Femur (tissue), 1 donor: ENCODE measurements around the gene PADI1.

Source experiments
- DNase-seq: peaks from one replicate; pipeline ENCODE4 v3.0.0-alpha.2; 2017

PADI1 gene

DNA sequence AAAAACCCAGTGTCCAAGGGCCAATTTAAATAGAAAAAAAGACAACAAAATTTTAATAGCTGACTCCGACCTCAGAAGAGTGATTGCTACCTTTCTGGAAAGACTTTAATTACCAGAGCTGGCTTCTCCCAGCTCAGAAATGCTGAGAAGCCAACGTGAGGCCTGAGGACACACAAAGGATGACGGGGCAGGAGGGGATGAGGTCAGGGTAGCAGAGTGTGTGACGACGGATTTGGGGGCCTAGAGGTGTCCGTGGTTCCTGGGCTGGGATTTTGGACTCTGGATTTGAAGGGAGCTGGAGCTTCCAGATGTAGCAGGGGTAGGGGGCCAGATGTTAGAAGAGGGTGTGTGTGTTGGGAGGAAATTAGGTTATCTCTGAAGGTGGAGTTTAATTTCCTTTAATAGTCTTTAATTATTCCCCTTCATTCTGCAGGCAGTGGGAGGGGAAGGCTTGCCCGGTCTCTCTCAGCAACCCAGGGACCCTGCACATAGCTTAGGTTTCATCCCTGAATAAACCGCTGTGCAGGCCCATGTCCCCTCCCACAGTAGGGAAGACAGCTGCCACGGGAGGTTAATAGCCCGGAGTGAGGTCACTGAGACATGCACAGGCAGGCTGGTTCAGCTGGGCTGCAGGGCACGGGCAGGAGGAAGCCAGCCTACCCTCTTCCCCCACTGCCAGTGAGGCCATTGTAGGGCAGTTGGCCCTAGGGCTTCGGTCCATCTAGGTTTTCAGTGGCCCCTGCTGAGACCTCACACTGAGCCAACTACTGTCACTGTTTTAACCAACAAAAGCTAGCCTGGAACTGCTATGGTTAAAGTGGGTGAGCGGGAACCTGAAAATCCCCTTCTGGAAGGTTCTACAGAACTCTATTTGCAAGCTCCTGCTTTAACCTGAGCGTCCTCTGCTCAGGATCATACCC is 40.2 kb downstream of the PADI1 start:
- DNase-seq, result peak; percentile 34

DNA sequence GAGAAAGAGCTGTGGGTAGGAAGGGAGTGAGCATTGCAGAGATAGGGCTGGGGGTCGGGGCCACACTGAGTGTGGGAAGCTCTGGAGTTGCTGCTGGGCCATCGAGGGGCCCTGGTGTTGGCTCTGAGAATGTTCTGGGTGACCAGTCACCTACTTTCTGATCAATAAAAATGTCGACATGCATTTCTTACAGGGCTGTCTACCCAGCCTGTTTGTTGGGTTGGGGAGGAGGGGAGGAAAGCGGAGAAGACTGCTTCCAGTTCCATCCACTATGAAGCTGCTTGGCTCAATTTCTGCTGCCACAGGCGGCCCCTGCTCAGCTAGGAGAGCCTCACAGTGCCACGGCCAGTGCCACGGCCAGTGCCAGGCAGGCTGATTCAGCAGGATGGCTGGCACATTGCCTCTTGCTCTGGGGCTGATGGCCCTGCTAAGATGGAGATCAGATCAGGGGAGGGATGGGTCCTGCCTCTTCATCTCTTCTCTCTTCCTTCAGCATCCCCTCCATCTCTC is 40.9 kb downstream of the PADI1 start:
- DNase-seq, result no peak

GRCh38 chr1:17246971-17247370 is 42.0 kb downstream of the PADI1 start:
- DNase-seq, result no peak

DNA sequence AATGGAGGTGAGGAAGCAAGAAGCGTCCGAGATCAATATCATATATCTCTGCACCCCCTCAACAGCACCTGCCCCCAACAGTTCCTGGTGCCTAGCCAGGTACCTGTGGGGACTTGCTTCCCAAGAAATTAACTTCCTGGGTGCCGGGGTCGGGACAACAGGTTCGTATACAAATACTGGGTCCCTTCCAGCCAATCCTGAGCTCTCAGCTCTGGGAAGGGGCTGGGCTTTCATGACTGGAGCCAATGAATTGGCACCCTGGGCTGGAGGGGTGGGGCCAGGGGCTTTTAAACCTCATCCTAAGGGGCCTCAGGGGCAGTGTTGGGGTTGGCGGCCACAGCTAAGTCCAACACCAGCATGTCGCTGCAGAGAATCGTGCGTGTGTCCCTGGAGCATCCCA is 43.9 kb downstream of the PADI1 start, which contains the start of gene PADI3:
Gene PADI3, plus strand, starts transcription at position 318 of the 400 bp plus-strand sequence. Its CDS starts 40 bp downstream, at position 358.
- DNase-seq, result no peak

DNA sequence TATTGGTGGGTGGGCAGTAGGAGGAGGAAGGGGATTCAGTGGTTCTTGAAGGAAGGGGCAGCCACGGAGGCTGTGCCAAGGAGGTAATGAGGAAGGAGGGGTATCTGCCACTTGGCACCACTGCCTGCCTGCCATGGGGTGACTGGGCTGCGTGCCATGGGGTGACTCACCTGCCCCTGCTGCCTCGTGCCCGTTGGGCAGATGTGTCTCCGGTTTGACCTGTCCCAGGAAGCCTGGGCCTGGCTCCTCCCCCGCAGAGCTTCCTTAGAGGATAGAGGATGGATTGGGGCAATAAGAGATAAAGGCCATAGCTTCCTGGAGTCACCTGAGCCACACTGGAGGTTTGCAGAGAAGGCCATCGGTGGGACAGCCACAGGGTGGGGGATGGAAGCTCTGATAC is 45.7 kb downstream of the PADI1 start:
- no peak for DNase-seq

DNA sequence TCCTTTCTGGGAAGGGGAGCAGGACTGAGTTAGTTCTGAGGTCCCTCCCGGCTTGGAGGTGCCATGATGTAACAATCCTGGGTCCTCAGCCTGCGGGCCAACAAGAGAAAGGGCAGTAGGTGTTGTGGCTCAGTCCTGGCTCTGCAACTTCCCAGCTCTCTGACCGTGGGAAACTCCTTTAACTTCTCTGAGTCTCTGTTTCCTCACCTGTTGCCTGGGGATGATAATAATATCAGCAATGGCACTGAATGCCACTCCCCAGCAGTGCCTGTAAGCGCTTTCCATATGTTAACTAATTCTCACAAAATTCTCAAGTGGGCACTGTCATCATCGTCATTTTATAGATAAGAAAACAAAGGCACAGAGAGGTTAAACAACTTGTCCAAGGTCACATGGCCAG is 46.3 kb downstream of the PADI1 start:
- DNase-seq, result no peak

DNA sequence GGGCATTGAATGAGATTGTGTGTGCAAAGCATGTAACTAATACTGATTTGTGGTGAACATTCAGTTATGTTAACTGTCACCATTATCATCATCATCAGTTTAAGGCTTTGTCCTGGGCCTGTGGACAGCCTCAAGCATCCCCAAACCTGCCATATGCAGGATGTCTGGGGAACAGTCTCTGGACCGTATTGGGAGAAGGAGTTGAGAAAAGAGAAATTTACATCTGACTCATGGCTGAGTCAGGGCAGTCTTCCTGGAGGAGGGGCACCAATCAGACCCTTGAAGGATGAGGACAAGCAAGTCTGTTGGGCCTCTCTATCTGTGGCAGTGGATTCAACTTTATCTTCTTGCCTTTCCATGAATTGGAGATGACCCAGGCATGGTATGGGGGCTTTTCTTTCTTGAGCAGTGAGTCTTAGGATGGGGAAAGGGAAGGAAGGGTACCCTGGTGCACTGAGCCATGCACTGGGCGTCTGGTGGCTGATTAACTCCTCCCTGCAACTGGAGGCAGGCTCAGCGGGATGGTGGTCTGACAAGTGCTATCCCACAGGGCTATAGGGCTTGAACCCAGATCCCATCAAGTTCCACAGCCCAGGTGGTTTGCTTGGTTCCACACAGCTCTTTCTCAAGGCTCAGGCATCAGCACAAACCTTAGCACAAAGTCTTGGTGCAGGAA is 46.9 kb downstream of the PADI1 start:
- DNase-seq, result no peak

GRCh38 chr1:17255336-17255735 is 50.4 kb downstream of the PADI1 start:
- no peak for DNase-seq

GRCh38 chr1:17258116-17258757 is 53.3 kb downstream of the PADI1 start:
- no peak for DNase-seq

GRCh38 chr1:17258758-17259130 is 53.8 kb downstream of the PADI1 start:
- no peak for DNase-seq

DNA sequence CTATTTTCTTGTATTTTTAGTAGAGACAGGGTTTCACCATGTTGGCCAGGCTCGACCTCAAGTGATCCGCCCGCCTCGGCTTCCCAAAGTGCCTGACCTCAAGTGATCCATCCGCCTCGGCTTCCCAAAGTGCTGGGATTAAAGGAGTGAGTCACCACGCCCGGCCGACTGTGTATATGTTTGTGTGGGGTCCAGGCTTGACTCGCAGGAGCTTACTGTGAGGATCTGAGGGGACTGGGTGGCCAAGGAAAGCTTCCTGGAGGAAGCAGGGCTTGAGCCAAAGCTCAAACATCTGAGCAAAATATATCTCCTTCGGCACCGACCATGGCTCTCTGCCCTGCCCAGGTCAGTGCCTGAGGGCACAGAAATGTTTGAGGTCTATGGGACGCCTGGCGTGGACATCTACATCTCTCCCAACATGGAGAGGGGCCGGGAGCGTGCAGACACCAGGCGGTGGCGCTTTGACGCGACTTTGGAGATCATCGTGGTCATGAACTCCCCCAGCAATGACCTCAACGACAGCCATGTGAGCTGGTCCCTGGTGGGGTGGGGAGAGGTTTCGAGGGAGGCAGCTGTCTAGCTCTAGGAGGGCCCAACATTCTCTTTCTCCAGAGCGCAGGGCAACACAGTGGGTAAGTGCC is 54.4 kb downstream of the PADI1 start:
- no peak for DNase-seq

GRCh38 chr1:17260264-17260663 is 55.3 kb downstream of the PADI1 start:
- no peak for DNase-seq

- DNase-seq, result no peak
Measured at GRCh38 chr1:17260738-17261137, 55.8 kb downstream of the PADI1 start.

DNA sequence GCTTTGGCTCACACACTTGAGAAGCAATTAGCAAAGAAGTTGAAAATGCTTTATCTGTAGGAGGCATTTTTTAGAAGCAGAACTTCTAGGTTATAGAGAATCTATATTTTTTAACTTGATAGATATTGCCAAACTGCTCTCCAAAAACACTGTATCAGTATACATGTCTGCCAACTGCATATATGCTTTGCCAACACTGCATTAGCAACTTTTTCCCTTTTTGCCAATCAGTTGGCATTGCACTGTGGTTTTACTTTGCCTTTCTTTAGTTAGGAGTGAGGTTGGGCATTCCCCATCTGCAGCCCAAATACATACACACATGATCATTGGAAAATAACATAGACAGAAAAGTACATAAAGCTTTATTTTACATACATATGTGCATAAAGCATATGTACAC is 59.0 kb downstream of the PADI1 start:
- no peak for DNase-seq

DNA sequence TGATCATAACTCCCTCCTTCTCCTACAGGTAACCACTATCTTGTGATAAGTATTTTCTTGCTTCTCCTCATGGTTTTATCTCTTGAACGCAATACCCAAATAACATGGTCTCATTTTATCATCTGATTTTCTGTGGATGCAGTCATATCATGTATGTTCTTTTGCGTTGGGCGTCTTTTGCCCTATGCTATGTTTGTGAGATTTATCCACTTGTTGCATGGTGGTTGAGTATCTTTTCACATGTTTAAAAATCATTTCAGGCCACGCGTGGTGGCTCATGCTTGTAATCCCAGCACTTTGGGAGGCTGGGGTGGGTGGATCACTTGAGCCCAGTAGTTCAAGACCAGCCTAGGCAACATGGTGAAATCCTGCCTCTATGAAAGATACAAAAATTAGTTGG is 59.5 kb downstream of the PADI1 start:
- DNase-seq, result no peak

DNA sequence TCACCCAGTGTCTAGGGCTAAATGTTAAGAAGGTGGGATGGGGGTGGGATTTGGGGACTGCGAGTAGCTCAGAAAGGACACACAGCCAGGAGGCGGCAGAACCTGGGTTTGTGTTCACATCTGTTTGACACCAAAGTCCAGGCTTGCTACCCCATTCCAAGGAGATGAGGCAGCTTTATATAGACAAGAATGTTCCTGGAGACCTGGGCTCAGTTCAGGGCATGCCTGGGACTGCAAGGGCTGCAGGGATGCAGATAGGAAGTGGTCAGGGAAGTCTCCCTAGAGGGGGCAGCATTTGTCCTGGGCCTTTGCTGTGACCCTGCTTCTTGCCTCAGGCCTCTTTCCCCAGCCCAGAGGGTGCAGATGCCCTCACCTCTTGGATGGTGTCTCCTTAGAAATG is 60.2 kb downstream of the PADI1 start:
- no peak for DNase-seq

GRCh38 chr1:17265950-17266349 is 61.0 kb downstream of the PADI1 start:
- no peak for DNase-seq

DNA sequence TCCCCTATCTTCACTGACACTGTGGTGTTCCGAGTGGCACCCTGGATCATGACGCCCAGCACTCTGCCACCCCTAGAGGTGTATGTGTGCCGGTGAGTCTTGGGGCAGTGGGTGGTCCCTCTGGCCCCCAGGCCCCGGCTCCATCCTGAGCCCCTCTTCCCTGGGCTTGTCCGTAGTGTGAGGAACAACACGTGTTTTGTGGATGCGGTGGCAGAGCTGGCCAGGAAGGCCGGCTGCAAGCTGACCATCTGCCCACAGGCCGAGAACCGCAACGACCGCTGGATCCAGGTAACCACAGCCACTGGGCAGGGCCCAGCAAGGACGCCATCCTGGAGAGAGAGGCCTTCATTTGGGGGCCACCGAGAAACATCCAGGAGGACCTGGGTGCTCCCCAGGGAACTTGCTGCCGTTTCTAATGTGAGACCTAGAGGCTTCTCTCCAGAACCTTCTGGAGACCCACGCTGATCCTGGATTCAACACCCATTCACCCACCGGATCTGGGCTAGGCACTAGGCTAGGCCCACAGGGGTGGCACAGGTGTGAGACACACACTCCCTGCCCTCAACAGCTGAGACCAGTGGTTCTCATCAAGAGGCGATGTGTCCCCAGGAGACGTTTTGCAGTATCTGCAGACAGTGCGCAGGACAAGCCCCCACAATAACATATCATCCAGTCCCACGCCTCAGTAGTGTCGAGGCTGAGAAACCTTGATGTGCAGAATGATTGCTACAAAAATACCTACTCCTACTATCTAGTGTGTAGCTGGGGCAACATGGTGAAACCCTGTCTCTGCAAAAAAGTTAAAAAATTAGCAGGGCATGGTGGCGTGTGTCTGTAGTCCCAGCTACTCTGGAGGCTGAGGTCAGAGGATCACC is 66.2 kb downstream of the PADI1 start:
- DNase-seq, result no peak

GRCh38 chr1:17272066-17272465 is 67.1 kb downstream of the PADI1 start:
- no peak for DNase-seq

DNA sequence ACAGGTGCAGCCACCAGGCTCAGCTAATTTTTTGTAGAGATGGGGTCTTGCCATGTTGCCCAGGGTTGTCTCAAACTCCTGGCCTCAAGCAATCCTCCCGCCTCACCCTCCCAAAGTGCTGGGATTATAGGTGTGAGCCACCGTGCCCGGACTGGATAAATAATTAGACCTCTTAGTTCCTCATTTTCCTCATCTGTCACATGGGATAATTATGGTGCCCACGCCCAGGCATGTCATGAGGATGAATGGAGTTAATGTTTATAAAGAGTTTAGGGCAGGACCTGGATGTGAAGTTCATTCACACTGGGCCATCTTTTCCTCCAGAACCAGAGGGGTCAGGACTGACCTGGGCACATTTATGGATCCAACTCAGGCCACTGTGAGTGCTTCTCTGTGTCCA is 67.7 kb downstream of the PADI1 start:
- no peak for DNase-seq

DNA sequence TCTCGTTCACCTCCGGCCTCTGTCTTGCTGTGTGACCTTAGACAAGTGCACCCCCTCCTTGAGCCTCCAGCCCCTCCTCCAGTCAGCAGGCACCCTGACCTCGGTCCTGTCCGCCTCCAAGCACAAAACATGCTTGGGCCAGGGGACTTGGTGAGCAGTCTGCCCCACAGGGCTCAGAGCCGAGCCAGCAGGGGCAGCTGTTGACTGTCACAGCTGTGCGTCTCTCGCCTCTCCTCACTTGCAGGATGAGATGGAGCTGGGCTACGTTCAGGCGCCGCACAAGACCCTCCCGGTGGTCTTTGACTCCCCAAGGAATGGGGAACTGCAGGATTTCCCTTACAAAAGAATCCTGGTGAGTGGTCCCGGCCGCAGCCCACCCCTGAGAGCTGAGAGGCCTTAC is 68.2 kb downstream of the PADI1 start:
- DNase-seq, result no peak
